ENCODE measurements around the gene NTM. TPM values are rescaled to one million over a fixed set of nuclear protein-coding genes. Genes with fewer than 3 reads are reported as not detected.

The NTM gene
- polyA plus RNA-seq, 1 donor from 2014 or later, result 39.4 TPM

DNA sequence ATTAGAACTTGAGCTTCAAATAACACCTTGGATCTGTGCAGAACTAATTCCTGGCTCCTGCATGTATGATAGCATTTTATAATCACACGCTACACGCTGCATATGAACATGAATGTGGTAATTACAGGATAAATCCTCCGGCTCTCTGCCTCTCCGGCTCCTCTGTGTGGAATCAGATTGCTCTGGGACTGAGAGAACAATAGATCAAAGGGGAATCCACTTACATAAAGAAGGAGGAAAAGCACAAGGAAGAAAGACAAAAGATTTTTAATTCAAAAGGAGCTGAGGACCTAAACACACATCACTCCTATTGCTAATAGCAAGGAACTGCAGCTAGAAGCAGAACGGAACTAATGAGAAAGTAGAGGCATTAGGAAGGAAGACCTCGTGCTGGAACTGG lies 240.9 kb downstream of the NTM start:
- Histone ChIP-seq H4K20me1 (ENCODE audit: insufficient read depth) (no peaks in the 10 kb centered on the region), H3K4me3 (ENCODE audit: low read length) (no peak overlapping the region), H3K36me3 (ENCODE audit: insufficient read depth, low read length) (no peaks in the 10 kb centered on the region), H3F3A (ENCODE audit: insufficient read depth, low read length, poor library complexity, severe bottlenecking) (no peaks in the 10 kb centered on the region), H3K9me2 (ENCODE audit: insufficient read depth, low read length) (no peaks in the 10 kb centered on the region), H3K9me3 (ENCODE audit: low read length) (no peaks in the 10 kb centered on the region), H3K9ac (ENCODE audit: low read length) (no peak overlapping the region), H3K4me2 (ENCODE audit: low read length) (no peak overlapping the region), H3K79me2 (replicated peaks; ENCODE audit: insufficient read depth, low read length) (no peaks in the 10 kb centered on the region), H3K27ac (ENCODE audit: low read length) (no peak overlapping the region), H2AFZ (ENCODE audit: low read depth, low read length) (no peak overlapping the region), H3K27me3 (ENCODE audit: insufficient read depth, low read depth, low read length) (no peaks in the 10 kb centered on the region)
- TF ChIP-seq, protein P1, sequence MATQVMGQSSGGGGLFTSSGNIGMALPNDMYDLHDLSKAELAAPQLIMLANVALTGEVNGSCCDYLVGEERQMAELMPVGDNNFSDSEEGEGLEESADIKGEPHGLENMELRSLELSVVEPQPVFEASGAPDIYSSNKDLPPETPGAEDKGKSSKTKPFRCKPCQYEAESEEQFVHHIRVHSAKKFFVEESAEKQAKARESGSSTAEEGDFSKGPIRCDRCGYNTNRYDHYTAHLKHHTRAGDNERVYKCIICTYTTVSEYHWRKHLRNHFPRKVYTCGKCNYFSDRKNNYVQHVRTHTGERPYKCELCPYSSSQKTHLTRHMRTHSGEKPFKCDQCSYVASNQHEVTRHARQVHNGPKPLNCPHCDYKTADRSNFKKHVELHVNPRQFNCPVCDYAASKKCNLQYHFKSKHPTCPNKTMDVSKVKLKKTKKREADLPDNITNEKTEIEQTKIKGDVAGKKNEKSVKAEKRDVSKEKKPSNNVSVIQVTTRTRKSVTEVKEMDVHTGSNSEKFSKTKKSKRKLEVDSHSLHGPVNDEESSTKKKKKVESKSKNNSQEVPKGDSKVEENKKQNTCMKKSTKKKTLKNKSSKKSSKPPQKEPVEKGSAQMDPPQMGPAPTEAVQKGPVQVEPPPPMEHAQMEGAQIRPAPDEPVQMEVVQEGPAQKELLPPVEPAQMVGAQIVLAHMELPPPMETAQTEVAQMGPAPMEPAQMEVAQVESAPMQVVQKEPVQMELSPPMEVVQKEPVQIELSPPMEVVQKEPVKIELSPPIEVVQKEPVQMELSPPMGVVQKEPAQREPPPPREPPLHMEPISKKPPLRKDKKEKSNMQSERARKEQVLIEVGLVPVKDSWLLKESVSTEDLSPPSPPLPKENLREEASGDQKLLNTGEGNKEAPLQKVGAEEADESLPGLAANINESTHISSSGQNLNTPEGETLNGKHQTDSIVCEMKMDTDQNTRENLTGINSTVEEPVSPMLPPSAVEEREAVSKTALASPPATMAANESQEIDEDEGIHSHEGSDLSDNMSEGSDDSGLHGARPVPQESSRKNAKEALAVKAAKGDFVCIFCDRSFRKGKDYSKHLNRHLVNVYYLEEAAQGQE (IDR thresholded peaks at IDR 0.05; ENCODE audit: borderline replicate concordance), result no peak
- peak; percentile 6 for TF ChIP-seq RAD21 (conservative IDR thresholded peaks at IDR 0.05)

DNA sequence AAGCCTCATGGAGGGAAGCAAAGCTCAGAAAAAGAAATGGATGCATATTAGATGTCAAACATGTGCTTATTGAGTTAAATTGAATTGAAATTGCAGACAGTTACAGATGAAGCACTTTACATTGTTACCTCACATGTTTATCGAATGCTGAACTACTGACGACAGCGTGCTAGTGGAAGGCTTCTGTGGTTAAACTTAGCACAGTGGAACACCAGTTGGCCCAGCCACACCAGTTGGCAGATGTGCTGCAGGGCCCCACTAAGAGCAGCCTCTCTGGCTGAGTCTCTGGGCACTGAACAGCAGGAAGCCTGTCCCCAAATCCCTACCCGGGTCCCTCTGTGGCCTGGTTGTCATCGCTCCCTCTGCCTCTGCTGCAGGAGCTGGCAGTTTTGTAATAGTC lies 242.1 kb downstream of the NTM start:
- H4K20me1 ChIP-seq (ENCODE audit: insufficient read depth), result no peaks in the 10 kb centered on the region
- no peaks in the 10 kb centered on the region for H3K9me3 ChIP-seq (ENCODE audit: low read length)
- H3K4me3 ChIP-seq (ENCODE audit: low read length), result no peak overlapping the region
- H3F3A ChIP-seq (ENCODE audit: insufficient read depth, low read length, poor library complexity, severe bottlenecking), result no peaks in the 10 kb centered on the region
- no peak overlapping the region for H3K9ac ChIP-seq (ENCODE audit: low read length)
- H3K36me3 ChIP-seq (ENCODE audit: insufficient read depth, low read length), result no peaks in the 10 kb centered on the region
- no peaks in the 10 kb centered on the region for H3K79me2 ChIP-seq (replicated peaks; ENCODE audit: insufficient read depth, low read length)
- no peak overlapping the region for H3K4me2 ChIP-seq (ENCODE audit: low read length)
- H3K27me3 ChIP-seq (ENCODE audit: insufficient read depth, low read depth, low read length), result no peaks in the 10 kb centered on the region
- H3K9me2 ChIP-seq (ENCODE audit: insufficient read depth, low read length), result no peaks in the 10 kb centered on the region
- TF ChIP-seq, protein P1 (IDR thresholded peaks at IDR 0.05; ENCODE audit: borderline replicate concordance), result no peak
- TF ChIP-seq POLR2AphosphoS5 (IDR thresholded peaks at IDR 0.05) (no peak), EP300 (conservative IDR thresholded peaks at IDR 0.05; ENCODE audit: poor library complexity, severe bottlenecking) (no peak), RAD21 (conservative IDR thresholded peaks at IDR 0.05) (no peak), SMC3 (conservative IDR thresholded peaks at IDR 0.05; ENCODE audit: poor library complexity) (no peak), EZH2 (IDR thresholded peaks at IDR 0.05; ENCODE audit: borderline replicate concordance, insufficient read depth, low read length, poor library complexity, severe bottlenecking) (no peak), MXI1 (conservative IDR thresholded peaks at IDR 0.05; ENCODE audit: poor library complexity, severe bottlenecking) (no peak), TAF1 (IDR thresholded peaks at IDR 0.05; ENCODE audit: low read depth) (no peak)
- TF ChIP-seq, protein P2, sequence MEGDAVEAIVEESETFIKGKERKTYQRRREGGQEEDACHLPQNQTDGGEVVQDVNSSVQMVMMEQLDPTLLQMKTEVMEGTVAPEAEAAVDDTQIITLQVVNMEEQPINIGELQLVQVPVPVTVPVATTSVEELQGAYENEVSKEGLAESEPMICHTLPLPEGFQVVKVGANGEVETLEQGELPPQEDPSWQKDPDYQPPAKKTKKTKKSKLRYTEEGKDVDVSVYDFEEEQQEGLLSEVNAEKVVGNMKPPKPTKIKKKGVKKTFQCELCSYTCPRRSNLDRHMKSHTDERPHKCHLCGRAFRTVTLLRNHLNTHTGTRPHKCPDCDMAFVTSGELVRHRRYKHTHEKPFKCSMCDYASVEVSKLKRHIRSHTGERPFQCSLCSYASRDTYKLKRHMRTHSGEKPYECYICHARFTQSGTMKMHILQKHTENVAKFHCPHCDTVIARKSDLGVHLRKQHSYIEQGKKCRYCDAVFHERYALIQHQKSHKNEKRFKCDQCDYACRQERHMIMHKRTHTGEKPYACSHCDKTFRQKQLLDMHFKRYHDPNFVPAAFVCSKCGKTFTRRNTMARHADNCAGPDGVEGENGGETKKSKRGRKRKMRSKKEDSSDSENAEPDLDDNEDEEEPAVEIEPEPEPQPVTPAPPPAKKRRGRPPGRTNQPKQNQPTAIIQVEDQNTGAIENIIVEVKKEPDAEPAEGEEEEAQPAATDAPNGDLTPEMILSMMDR (IDR thresholded peaks at IDR 0.05; ENCODE audit: poor library complexity, severe bottlenecking), result no peak
- H2AFZ ChIP-seq (ENCODE audit: low read depth, low read length), result no peak overlapping the region
- H3K27ac ChIP-seq (ENCODE audit: low read length), result no peak overlapping the region

Data from neural cell (in vitro differentiated cells).